ENCODE data around the gene GNL3L. TPM values are rescaled to one million over a fixed set of nuclear protein-coding genes. Genes with fewer than 3 reads are reported as not detected.

Gene GNL3L
- total and polyA plus RNA-seq, 2 donors (not counting 3 experiments of a cell fraction or from before 2014, with no cell fraction given), result 20.3 to 48.0 TPM

DNA sequence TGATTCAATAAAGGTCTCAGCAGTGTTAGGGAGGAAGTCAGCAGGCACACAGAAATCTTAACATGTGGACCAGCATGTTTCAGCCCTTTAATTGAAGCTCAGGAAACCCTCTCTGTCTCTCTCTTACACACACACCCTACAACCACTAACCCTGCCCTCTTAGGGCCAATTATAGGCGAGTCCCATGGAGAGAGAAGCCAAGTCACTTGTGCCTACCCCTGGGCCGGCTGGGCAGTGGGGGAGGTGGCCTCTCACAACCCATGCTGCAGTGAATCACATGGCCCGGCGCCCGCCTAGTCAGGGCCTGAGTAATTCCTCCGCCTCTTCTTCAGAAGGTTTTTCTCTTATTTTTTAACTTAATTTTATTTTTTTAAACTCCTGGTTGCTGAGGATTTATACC is 37.7 kb upstream of the GNL3L start:
- peaks cover 23% of the 10 kb centered on the region for H3K4me1 ChIP-seq (ENCODE audit: control insufficient read depth, extremely low read depth, insufficient read depth, low read length)
- no TSS peak for BruUV-seq (replicated peaks)
- FAIRE-seq, result peak; percentile 88
- H3K4me2 ChIP-seq (ENCODE audit: insufficient read depth, low read length), result peak overlapping the region; percentile 29
- H3K9me1 ChIP-seq (replicated peaks; ENCODE audit: control insufficient read depth, extremely low read depth, insufficient read depth, low read length), result no peaks in the 10 kb centered on the region
- H3K27me3 ChIP-seq (ENCODE audit: control insufficient read depth in 2 of 2, insufficient read depth in 2 of 2, low read length in 2 of 2), result no peaks in the 10 kb centered on the region
- CTCF ChIA-PET, result no interaction called here
- peak; percentile 37 for DNase-seq (ENCODE audit: low read depth, low spot score)
- POLR2A ChIA-PET, result no interaction called here
- H3K4me3 ChIP-seq (replicated peaks in 1 of 3; ENCODE audit: insufficient read depth in 1 of 3, low read depth in 1 of 3, low read length in 3 of 3), result no peak overlapping the region
- H2AFZ ChIP-seq (ENCODE audit: low read depth, low read length), result peak overlapping the region; percentile 88
- dilution Hi-C loops (cut with MboI; ENCODE audit: extremely low pct_ligation_motif_present, low sequenced_read_pairs), result no loop called here
- H3K9ac ChIP-seq (replicated peaks; ENCODE audit: extremely low read depth, insufficient read depth, low read length), result peak overlapping the region; percentile 9
- H3K36me3 ChIP-seq (ENCODE audit: control insufficient read depth in 2 of 2, extremely low read depth in 1 of 2, insufficient read depth in 2 of 2, low read length in 2 of 2), result no peaks in the 10 kb centered on the region
- H3K9me3 ChIP-seq (replicated peaks; ENCODE audit: control insufficient read depth, insufficient read depth, low read length), result no peaks in the 10 kb centered on the region
- intact Hi-C loops (cut with micrococcal nuclease), result loop anchor here (1.0 kb wide), 1 partner anchor 8 kb away; no protein-coding TSS in a partner anchor
- H4K20me1 ChIP-seq (replicated peaks; ENCODE audit: control insufficient read depth, extremely low read depth, insufficient read depth, low read length), result no peaks in the 10 kb centered on the region
- H3K27ac ChIP-seq (ENCODE audit: insufficient read depth, low read depth, low read length), result peak overlapping the region; percentile 45
- peaks cover 24% of the 10 kb centered on the region for H3K79me2 ChIP-seq (ENCODE audit: control insufficient read depth, insufficient read depth, low read length)
- TF ChIP-seq FOS (IDR thresholded peaks at IDR 0.05; ENCODE audit: borderline replicate concordance, insufficient read depth, low read length), result peak; percentile 25
- no peak for TF ChIP-seq CTCF (IDR thresholded peaks at IDR 0.05; ENCODE audit: extremely low read depth in 1 of 2, insufficient read depth in 1 of 2, low read depth in 1 of 2, low read length in 2 of 2)
- TF ChIP-seq POLR2AphosphoS5 (IDR thresholded peaks at IDR 0.05; ENCODE audit: insufficient read depth, low read depth, low read length), result peak; percentile 20

DNA sequence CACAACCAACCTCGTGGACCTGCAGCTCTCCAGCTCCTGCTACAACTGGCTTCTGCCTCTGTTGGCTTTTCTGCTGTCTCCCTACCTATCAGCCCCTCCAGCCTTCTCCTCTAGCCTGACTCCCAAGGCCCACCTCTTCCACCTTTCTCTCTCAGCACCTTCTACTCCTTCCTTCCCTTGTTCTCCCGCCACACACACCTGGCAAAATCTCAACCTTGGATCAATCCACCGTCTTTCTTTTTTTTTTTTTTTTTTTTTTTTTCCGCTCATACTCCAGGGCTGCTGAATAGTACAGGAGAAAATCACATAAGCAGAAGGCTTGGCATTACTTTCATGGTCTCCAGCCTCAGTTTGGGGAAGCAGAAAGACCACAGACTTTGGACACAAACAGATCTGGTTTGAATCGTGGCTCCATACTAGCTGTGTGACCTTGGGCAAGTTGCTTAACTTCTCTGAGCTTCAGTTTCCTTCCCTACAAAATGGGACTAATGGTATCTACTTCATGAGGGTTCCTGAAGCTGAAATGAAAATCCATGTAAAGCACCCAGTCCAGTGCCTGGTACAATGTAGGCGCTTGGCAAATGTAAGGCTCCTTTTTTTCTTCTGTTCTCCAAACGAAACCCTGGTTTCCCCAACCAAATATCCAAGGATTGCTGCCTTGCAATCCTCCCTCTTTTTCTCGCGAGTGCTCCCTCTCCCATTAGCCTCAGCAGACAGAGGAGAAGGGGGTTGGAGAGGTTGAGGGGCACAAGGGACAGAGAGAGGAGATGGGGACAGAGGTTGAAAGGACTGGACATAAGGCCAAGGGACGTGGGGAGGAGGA is 35.6 kb upstream of the GNL3L start:
- H3K9me3 ChIP-seq (replicated peaks; ENCODE audit: control insufficient read depth, insufficient read depth, low read length), result no peaks in the 10 kb centered on the region
- H3K4me2 ChIP-seq (ENCODE audit: insufficient read depth, low read length), result peak overlapping the region; percentile 32
- H3K27ac ChIP-seq (ENCODE audit: insufficient read depth, low read depth, low read length), result peak overlapping the region; percentile 4
- intact Hi-C loops (cut with micrococcal nuclease) (loop anchor here (2.0 kb wide), 1 partner anchor 144 kb away; no protein-coding TSS in a partner anchor), dilution Hi-C loops (cut with MboI; ENCODE audit: extremely low pct_ligation_motif_present, low sequenced_read_pairs) (no loop called here)
- ChIA-PET CTCF (no interaction called here), POLR2A (no interaction called here)
- H3K4me1 ChIP-seq (ENCODE audit: control insufficient read depth, extremely low read depth, insufficient read depth, low read length), result peaks cover 23% of the 10 kb centered on the region
- no peaks in the 10 kb centered on the region for H3K9me1 ChIP-seq (replicated peaks; ENCODE audit: control insufficient read depth, extremely low read depth, insufficient read depth, low read length)
- H4K20me1 ChIP-seq (replicated peaks; ENCODE audit: control insufficient read depth, extremely low read depth, insufficient read depth, low read length), result no peaks in the 10 kb centered on the region
- TF ChIP-seq POLR2AphosphoS5 (IDR thresholded peaks at IDR 0.05; ENCODE audit: insufficient read depth, low read depth, low read length), result no peak
- no peak for TF ChIP-seq CTCF (IDR thresholded peaks at IDR 0.05; ENCODE audit: extremely low read depth in 1 of 2, insufficient read depth in 1 of 2, low read depth in 1 of 2, low read length in 2 of 2)
- no peak for TF ChIP-seq POLR2A (IDR thresholded peaks at IDR 0.05; ENCODE audit: low read depth, low read length)
- no peak for TF ChIP-seq MYC (IDR thresholded peaks at IDR 0.05; ENCODE audit: low read depth, low read length)
- TF ChIP-seq MAX (IDR thresholded peaks at IDR 0.05; ENCODE audit: insufficient read depth, insufficient read length), result no peak
- TF ChIP-seq GATA2 (IDR thresholded peaks at IDR 0.05; ENCODE audit: insufficient read depth, insufficient read length, low read depth, low read length), result no peak
- TF ChIP-seq JUN (IDR thresholded peaks at IDR 0.05; ENCODE audit: borderline replicate concordance, insufficient read depth, insufficient read length, low read depth), result no peak
- TF ChIP-seq EZH2 (IDR thresholded peaks at IDR 0.05; ENCODE audit: borderline replicate concordance, low read depth, low read length, severe bottlenecking), result no peak
- no peak for TF ChIP-seq FOS (IDR thresholded peaks at IDR 0.05; ENCODE audit: borderline replicate concordance, insufficient read depth, low read length)
- H3K27me3 ChIP-seq (ENCODE audit: control insufficient read depth in 2 of 2, insufficient read depth in 2 of 2, low read length in 2 of 2), result no peaks in the 10 kb centered on the region
- H2AFZ ChIP-seq (ENCODE audit: low read depth, low read length), result peak overlapping the region; percentile 16
- H3K9ac ChIP-seq (replicated peaks; ENCODE audit: extremely low read depth, insufficient read depth, low read length), result peak overlapping the region; percentile 65
- peaks cover 24% of the 10 kb centered on the region for H3K79me2 ChIP-seq (ENCODE audit: control insufficient read depth, insufficient read depth, low read length)
- no TSS peak for BruUV-seq (replicated peaks)
- no peak for DNase-seq (ENCODE audit: low read depth, low spot score)
- no peaks in the 10 kb centered on the region for H3K36me3 ChIP-seq (ENCODE audit: control insufficient read depth in 2 of 2, extremely low read depth in 1 of 2, insufficient read depth in 2 of 2, low read length in 2 of 2)
- peak overlapping the region; percentile 8 to 75 (median 52) for H3K4me3 ChIP-seq (replicated peaks in 1 of 3; ENCODE audit: insufficient read depth in 1 of 3, low read depth in 1 of 3, low read length in 3 of 3)
- no peak for FAIRE-seq
